ENCODE measurements around the gene PRRX2. TPM values are rescaled to one million over a fixed set of nuclear protein-coding genes. Genes with fewer than 3 reads are reported as not detected.

The PRRX2 gene
- total and polyA plus RNA-seq, 9 of the 15 experiments (the other 6 are each of a cell fraction or from before 2014, with no cell fraction given): 0.21 TPM; not detected in 8

- no peak for TF ChIP-seq ZMIZ1 (IDR thresholded peaks at IDR 0.05; ENCODE audit: low read depth in 2 of 2, low read length in 2 of 2)
- TF ChIP-seq FOXA3 (CRISPR knock-in tag; conservative IDR thresholded peaks at IDR 0.05 in 1 of 2, IDR thresholded peaks at IDR 0.05 in 1 of 2): no peak
- no peak for TF ChIP-seq FOXP4 (CRISPR knock-in tag; IDR thresholded peaks at IDR 0.05; ENCODE audit: borderline replicate concordance)
- TF ChIP-seq ZFP36 (IDR thresholded peaks at IDR 0.05; ENCODE audit: low read depth, low read length, partially characterized antibody): peak; percentile 15
- no peak for TF ChIP-seq ZNF318 (IDR thresholded peaks at IDR 0.05; ENCODE audit: borderline replicate concordance in 1 of 2, low read depth in 1 of 2)
- no peak for TF ChIP-seq TCF7 (IDR thresholded peaks at IDR 0.05; ENCODE audit: borderline replicate concordance)
- TF ChIP-seq GTF2A2 (tag; IDR thresholded peaks at IDR 0.05): no peak
- TF ChIP-seq RCOR1 (IDR thresholded peaks at IDR 0.05; ENCODE audit: borderline replicate concordance in 1 of 2, low read depth in 2 of 2, low read length in 2 of 2): no peak
- TF ChIP-seq ZBTB12 (CRISPR knock-in tag; IDR thresholded peaks at IDR 0.05): no peak
- no peak for TF ChIP-seq ARNT (IDR thresholded peaks at IDR 0.05)
- TF ChIP-seq ZFP1 (CRISPR knock-in tag; IDR thresholded peaks at IDR 0.05): no peak
- TF ChIP-seq RUNX1 (IDR thresholded peaks at IDR 0.05; ENCODE audit: low read depth): no peak
- no peak for TF ChIP-seq TCF3 (CRISPR knock-in tag; IDR thresholded peaks at IDR 0.05)
Measured at GRCh38 chr9:129732100-129732499, 66.7 kb downstream of the PRRX2 start (continued).

All from K562 (cell line).